ENCODE data around the gene FBXL13.
"Not testable (repeated sequence)": the region's sequence is repeated elsewhere in the genome, so short reads cannot be mapped to it uniquely, and the experiment has no call there.

The FBXL13 gene

DNA sequence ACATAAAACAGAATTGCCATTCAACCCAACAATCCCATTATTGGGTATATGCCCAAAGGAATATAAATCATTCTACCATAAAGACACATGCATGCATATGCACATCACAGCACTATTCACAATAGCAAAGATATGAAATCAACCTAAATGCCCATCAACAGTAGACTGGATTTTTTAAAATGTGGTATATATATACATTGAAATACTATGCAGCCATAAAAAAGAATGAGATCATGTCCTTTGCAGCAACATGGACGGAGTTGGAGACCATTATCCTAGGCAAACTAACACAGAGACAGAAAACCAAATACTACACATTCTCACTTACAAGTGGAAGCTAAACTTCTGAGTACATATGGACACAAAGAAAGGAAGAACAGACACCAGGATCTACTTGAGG, 51.0 kb downstream of the FBXL13 start:
- not testable (repeated sequence) for DNase-seq (ENCODE audit: low spot score)

DNA sequence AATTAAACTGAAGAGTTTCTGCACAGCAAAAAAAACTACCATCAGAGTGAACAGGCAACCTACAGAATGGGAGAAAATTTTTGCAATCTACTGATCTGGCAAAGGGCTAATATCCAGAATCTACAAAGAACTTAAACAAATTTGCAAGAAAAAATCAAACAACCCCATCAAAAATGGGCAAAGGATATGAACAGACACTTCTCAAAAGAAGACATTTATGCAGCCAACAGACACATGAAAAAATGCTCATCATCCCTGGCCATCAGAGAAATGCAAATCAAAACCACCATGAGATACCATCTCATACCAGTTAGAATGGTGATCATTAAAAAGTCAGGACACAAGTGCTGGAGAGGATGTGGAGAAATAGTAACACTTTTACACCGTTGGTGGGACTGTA, 53.1 kb downstream of the FBXL13 start:
- DNase-seq (ENCODE audit: low spot score): not testable (repeated sequence)

DNA sequence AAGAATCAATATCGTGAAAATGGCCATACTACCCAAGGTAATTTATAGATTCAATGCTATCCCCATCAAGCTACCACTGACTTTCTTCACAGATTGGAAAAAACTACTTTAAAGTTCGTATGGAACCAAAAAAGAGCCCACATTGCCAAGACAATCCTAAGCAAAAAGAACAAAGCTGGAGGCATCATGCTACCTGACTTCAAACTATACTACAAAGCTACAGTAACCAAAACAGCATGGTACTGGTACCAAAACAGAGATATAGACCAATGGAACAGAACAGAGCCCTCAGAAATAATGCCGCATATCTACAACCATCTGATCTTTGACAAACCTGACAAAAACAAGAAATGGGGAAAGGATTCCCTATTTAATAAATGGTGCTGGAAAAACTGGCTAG, 53.7 kb downstream of the FBXL13 start:
- not testable (repeated sequence) for DNase-seq (ENCODE audit: low spot score)

DNA sequence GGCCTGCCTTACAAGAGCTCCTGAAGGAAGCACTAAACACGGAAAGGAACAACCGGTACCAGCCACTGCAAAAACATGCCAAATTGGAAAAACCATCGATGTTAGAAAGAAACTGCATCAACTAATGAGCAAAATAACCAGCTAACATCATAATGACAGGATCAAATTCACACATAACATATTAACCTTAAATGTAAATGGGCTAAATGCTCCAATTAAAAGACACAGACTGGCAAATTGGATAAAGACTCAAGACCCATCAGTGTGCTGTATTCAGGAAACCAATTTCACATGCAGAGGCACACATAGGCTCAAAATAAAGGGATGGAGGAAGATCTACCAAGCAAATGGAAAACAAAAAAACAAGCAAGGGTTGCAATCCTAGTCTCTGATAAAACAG, 56.3 kb downstream of the FBXL13 start:
- not testable (repeated sequence) for DNase-seq (ENCODE audit: low spot score)

DNA sequence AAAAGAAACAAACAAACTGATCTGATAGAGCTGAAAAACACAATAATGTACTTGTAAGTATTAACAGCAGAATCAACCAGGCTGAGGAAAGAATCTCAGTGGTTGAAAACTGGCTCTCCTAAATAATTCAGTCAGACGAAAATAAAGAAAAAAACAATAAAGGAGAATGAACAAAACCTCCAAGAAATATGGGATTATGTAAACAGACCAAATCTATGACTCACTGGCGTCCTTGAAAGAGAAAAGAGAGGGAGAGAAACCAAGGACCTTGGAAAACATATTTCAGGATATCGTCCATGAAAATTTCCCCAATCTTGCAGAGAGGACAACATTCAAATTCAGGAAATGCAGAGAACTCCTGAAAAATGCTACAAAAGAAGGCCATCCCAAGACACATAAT, 62.9 kb downstream of the FBXL13 start:
- DNase-seq (ENCODE audit: low spot score): no peak

DNA sequence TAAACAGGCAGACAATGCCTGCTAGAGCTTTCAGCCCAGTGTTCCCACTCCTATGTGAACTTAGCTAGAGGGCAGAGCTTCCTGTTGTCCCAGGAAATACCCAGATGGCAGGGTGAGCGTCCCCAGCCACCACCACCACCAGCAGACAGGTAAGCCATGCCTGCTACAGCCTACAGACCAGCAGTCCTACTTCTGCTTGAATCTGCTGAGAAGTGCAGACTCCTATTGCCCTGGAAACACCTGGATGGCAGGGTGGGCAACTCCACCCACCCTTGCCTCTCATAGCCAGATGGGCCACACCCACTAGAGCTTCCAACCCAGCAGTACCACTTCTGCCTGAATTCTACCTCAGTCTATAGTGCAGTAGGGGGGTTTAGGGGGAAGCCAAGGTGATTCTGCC, 64.4 kb downstream of the FBXL13 start:
- DNase-seq (ENCODE audit: low spot score): no peak

DNA sequence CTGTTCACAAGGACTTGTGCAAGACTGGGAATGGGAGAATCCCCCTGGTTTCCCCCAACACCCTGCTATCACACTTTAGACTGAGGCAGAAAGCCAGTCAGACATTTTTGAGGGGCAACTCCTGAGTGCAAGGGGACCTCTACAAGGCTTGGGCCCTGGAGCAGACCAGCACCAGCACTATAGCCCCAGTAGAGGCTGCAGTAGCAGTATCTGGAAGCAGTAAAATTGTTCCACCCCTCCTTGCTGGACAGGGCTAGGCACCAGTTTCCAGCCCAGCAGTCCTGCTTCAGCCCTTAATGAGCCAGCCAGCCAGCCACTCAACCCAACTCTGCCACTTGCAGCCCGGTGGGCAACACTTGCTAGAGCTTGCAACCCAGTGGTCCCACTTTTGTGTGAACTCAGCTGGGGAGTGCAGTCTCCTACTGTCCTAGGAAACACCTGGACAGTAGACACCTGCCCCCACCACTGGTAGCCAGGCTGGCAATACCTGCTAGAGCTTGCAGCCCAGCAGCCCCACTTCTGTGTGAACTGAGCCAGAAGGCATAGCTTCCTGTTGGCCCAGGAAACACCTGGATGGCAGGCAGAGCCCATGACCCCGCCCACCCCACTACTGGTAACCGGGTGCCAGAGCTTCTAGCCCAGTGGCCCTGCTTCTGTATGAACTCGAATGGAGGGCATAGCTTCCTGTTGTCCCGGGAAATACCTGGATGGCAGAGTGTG, 65.0 kb downstream of the FBXL13 start:
- no peak for DNase-seq (ENCODE audit: low spot score)

DNA sequence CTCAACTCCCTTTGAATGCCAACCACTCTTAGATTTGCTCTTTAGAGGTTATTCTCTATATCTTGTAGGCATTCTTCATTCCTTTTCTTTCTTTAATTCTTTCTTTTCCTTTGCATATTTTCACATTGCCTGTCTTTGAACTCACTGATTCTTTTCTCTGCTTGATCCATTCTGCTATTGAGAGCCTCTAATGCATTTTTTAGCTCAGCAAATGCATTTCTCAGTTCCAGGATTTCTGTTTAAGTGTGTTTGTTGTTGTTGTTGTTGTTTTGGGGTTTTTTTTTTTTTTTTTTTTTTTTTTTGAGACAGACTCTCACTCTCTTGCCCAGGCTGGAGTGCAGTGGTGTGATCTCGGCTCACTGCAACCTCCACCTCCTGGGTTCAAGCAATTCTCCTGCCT, 71.6 kb downstream of the FBXL13 start:
- no peak for DNase-seq (ENCODE audit: low spot score)

DNA sequence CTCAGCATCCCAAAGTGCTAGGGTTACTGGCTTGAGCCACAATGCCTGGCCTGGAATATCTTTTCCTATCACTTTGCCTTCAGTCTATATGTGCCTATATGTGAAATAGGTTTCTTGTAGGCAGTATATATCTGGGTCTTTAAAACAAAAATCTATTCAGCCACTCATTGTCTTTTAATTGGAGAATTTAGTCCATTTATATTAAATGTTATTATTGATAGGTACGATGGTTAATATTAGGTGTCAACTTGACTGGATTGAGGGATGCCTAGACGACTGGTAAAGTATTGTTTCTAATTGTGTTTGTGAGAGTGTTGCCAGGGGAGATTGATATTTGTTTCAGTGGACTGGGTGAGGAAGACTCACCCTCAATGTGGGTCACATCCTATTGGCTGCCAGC, 73.4 kb downstream of the FBXL13 start:
- DNase-seq (ENCODE audit: low spot score): no peak

DNA sequence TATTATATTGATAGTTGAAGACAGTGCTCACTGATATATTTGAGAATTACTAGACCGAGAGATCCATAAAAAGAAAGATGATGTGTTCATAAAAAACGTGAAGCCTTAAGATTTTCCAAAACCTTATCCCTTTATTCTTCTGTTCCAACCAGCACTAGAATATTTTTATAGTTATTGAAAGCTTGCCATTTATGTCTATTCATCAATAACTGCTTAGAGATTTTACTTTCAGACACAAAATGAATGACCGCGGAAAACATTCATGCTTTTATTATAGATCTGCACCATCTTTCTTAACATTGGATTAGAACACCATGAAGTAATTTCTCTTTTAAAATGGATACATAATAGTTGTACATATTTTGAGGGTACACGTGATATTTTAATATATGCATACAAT, 77.6 kb downstream of the FBXL13 start:
- no peak for DNase-seq (ENCODE audit: low spot score)

DNA sequence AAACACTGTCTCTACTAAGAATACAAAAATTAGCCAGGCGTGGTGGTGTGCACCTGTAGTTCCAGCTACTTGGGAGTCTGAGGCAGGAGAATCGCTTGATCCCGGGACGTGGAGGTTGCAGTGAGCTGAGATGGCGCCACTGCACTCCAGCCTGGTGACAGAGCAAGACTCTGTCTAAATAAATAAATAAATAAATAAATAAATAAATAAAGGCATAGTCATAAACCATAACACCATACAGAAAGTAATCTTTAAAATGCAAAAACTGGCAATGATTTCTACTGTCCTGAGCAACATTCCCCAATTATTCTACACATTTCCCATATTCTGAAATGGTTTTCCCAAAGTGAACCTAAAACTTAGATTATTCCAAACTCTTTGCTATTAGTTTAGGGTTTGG, 79.0 kb downstream of the FBXL13 start:
- not testable (repeated sequence) for DNase-seq (ENCODE audit: low spot score)

DNA sequence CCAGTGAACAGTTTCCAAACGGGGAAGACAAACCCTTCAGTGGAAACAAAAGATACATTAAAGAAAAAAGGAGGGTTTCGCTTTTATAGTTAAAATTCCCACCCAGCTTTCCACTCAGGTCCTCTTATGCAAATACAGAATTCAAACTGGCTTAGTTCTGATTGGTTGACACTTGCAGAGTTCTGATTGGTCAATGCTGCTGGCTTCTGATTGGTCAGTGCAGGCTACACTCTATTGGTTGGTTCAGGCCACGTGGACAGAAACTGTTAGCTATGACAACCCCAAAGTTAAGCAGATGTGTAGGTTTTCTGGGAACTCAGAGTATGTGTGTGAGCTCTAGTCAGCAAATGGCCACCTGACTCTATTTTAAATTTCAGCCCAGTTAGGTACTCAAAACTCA, 80.0 kb downstream of the FBXL13 start:
- DNase-seq (ENCODE audit: low spot score): no peak

DNA sequence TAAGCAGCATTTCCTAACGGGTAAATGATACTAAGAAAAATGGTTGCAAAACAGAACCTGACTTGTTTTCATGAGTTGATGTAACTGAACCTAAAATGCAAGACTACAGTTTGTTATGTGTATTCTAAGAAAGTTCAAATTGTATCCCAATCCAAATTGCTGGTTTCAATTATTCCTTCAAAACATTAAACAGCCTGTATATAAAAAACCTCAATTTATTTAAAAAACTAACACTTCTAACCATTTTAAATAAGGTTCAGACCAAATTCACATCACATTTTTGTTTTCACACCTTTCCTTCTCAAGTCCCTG, 80.9 kb downstream of the FBXL13 start:
- no peak for DNase-seq (ENCODE audit: low spot score)

DNA sequence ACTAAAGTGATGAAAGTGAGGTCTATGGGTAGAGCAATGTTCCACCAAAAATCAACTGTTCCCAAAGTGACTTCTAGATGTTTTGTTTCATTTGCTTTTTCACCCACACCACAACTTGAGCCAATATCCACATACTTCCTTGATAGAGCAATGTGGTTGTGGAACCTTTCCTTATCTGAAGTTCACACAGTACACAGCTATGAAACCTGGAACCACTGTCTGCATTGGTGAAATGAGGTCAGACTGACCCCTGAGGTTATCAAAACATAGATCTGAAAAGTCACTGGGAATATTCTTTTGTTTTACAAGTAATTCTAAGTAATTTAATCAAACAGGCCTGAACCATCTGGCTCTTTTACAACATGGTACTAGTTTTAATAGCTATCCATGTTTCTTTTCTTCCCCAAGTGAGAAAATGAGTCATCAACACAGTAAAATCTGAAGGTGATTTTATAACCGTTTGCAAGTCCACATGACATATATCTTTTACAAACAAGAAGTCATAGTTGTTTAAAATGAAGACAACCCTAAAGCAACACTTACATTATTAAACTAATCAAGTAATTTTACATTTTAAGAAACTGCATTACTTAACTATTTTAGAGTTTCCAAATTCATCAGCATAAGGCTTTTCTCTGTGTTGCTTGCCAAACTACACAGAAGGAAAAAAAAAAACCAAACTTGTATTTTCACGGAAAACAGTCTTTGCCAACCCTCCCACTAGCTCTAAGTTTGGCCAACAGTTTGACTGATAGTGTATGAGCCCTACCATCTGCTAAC, 81.5 kb downstream of the FBXL13 start:
- peak; percentile 27 for DNase-seq (ENCODE audit: low spot score)

DNA sequence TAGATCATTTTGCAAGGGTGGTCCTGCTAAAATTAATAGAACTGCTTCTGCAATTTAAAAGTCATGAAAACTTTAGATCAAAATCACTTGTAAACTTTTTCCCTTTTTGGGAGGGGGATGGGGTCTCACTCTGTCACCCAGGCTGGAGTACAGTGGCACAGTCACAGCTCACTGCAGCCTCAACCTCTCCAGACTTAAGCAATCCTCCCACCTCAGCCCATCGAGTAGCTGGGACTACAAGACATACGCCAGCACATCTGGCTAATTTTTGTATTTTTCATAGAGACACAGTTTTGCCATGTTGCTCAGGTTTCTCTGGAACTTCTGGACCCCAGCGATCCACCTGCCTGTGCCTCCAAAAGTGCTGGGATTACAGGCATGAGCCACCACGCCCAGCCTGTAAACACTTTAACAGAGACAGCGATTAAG, 82.1 kb downstream of the FBXL13 start:
- DNase-seq (ENCODE audit: low spot score): no peak

DNA sequence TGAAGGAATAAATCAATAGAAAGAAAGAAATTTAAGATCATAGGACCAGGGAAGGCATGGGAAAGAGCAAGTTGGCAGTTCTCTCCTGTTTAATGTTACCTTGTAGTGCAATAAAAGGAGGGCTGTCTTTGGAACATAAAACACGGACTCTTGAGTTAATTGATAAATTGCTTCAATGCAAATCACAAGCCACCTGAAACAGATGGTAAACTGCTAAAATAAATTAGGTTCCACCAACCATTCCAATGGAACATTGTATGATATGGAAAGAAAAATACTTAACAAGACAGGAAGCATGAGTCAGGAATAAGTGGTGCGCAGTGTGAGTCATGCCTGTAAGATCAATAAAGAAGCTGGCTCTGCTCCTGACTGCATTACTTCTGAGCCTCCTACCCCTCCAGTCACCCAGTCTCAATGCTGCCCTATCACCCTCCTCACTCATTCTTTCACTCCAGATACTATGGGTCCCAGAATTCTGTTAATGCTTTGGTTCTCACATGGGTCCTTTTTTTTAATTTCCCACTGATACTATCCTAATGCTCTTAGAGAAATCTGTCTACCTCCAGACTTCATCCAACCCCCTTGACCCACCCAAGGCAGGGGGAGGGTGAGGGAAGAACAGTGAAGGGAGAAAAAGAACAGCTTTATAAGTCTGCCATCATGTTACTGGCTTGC, 82.9 kb downstream of the FBXL13 start:
- DNase-seq (ENCODE audit: low spot score): peak; percentile 81

DNA sequence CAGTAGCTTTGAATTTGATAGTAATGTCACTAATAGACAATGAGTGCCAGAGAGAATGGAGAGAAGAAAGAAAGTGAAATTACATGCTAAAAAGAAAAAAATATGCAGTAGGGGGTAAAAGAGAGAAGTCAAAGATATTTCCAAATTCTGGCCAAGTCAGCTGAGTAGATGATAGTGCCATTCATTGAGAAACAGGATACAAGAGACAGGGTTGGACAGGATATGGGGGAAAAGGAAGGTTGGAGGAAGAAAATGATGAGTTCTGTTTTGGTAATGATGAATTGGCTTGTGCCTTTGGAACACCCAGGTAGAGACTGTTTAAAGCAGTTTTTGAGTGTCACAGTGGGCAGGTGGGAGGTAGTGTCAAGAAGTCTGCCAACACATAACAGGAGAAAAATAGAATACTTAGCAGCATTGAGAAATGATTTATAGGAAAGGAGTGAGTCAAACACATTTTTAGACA, 83.5 kb downstream of the FBXL13 start:
- DNase-seq (ENCODE audit: low spot score): no peak

DNA sequence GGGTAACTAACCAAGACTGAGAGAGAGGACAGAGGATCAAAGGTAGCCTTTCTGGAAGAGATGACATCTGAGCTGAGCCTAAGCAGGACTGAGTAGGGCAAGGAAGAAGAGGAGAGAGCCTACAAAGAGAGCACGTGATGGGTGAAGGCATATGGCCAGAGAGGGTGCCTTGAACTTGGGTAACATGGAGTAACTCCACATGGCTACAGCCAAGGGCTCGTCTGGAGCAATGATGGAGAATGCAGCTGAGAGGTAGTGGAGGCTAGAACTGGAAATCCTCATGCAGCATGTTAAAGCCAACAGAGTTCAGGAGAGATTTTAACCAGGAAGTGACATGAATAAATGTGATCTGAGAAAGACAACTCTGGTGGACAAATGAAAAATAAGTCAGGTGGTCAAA, 84.0 kb downstream of the FBXL13 start:
- DNase-seq (ENCODE audit: low spot score): no peak

DNA sequence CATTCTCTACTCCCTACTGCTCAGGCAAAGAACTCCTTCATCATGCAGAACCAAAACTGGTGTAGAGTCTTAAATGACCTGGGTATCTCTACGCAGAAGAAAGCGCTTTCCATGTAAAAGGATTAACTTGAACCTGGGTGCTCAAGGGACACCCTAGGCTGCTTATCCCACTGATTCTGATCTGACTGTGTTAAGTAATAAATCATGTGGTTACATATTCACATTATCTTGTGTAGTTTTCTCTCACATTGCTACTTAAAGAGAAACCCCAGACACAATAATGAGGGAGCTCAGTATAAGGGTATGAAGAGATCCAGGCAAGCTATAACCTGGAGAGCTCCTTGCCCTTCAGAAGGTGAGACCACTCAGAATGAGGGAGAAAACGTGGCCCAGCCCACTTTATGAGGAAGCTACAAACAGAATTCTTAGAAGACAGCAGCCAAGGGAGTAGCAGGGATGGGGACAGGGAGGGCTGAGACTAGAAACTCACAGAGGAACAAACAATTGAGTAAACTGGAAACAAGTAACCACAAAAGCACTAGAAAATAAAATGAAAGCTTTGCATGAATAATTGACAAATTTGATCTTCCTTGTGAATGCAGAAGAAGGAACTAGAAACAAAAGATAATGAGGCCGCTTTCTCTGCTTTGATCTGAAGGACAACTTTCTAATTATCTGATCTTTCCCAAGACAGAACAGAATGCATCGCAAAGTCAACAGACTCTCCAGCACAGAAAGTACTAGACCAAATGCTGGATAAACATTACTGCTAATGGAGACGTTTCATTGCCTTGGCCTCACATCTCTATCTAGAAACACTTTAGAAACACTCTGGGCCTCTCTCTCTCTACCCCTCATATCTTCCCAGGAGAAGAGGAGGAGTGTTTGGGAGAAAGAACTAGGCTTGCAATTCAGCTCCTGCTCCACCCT, 85.7 kb downstream of the FBXL13 start:
- DNase-seq (ENCODE audit: low spot score): no peak

DNA sequence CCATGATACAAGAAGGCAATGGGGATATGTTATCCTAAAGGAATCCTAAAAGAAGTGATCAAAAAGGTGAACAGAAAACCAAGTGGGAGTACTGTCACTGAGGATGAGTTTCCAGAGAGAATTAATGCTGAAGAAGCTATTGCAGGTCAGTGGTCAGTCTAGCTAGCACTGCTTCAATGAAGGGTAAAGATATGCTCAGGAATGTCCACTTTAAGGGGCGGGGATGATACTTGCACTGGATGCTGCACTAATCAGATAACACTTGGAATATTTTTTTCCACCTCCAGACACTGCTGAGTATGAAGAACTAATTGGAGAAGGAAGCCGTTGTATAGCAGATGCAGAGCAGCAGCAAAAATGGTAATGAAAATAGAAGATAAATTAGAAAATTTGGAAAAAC, 86.5 kb downstream of the FBXL13 start:
- DNase-seq (ENCODE audit: low spot score): no peak

DNA sequence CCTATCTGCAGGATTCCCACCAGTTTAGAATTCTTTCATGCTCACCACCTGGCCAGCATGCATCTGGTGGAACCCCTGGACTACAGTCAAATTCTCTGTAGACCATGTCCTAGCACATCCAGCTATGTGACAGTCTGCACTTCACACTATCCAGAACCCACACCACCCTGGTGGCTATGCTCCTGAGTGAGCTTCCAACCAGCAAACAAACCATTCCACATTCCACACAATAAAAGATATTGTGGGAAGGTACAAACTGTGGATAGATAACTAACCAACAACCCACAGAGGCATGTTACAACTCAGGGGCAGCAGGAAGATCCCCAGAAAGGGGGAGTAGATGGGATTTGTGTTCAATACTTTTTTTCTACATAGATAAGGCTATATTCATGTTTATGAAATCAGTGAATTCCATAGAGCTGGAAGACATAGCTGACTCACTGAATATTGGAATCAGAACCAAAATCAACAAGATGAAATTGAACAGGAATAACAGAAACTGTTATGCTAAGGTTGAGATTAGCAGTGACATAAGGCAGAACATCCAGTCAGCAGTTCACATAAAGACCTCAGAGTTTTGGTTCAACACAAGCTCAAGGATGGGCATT, 89.3 kb downstream of the FBXL13 start:
- no peak for DNase-seq (ENCODE audit: low spot score)

DNA sequence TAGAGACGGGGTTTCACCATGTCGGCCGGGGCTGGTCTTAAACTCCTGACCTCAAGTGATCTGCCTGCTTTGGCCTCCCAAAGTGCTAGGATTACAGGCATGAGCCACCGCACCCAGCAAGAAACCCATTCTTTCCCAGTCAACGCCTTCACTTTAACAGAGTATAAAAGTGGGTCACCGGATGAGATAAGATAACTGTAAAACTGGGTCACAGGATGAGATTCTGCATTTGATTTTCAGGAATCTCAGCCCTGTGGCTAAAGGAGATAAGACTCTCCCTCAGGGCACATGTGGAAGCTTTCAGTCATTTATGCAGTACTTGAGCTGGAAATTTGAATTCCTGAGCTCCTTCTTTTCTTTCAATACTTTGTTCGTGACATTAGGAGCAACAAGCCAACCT, 91.0 kb downstream of the FBXL13 start:
- DNase-seq (ENCODE audit: low spot score): no peak
